HCT116 (cell line): ENCODE results near the gene ZMAT3.

ENCODE experiments used
- EZH2 ChIP-seq: fragments of 200-600 bp; sonication (generic); IDR thresholded peaks from 2 replicates; pipeline ENCODE4 v1.6.1; 2017; ENCODE audit warnings: antibody characterized with exemption, mixed run types
- FOSL1 ChIP-seq: IDR thresholded peaks from 2 replicates; pipeline ENCODE4 v1.6.1; 2012; ENCODE audit warnings: low read depth
- POLR2A ChIP-seq: IDR thresholded peaks from 2 replicates; pipeline ENCODE4 v1.7.0; 2011; ENCODE audit warnings: borderline replicate concordance; ENCODE audit not compliant: insufficient read depth, insufficient read length; ENCODE audit errors: extremely low read depth
- TF ChIP-seq, protein P1 (sequence below): IDR thresholded peaks from 2 replicates; pipeline ENCODE4 v1.6.1; 2011; ENCODE audit warnings: mild to moderate bottlenecking, low read length, moderate library complexity; ENCODE audit not compliant: insufficient replicate concordance; ENCODE audit errors: extremely low read depth
- TF ChIP-seq, protein P2 (sequence below), 3 experiments: fragments of 200-600 bp in 1 of 3; sonication (generic) in 1 of 3; IDR thresholded peaks in 2 of 3; conservative IDR thresholded peaks in 1 of 3; 2 replicates each; pipeline ENCODE4 v1.5.1; 2012 to 2017; ENCODE audit warnings: low read depth in 2 of 3, low read length in 2 of 3, antibody characterized with exemption in 1 of 3, borderline replicate concordance in 1 of 3, control low read depth in 1 of 3, mild to moderate bottlenecking in 1 of 3, mixed read lengths in 1 of 3, mixed run types in 1 of 3, moderate library complexity in 1 of 3; ENCODE audit not compliant: insufficient read depth in 1 of 3

DNA sequence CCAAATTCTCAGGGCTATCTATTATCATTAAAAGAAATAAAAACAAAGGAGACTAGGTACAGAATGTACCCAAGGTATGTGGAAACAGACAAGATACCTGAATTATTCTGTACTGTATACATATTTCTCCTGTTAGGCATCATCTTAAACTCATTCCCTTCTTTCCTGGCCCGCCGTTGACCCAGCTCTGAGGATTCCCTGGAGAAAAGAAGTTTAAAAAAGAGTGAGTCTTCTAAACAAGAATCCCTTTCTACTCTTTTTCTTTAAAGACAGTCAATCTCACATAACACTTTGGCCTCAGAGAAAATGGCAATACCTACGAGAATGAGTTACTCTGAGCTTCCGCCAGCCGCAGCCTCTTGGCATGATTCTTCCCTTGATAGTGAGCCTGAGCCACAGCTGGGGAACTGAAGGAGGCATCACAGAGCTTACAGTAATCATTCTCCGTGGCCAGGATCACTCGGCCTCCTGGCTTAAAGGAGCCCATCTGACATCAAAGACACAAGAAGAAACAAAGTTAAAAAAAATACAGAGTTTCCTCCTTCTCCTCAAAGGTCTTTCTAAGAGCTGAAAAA lies 44.2 kb downstream of the ZMAT3 start:
- TF ChIP-seq, protein P1, sequence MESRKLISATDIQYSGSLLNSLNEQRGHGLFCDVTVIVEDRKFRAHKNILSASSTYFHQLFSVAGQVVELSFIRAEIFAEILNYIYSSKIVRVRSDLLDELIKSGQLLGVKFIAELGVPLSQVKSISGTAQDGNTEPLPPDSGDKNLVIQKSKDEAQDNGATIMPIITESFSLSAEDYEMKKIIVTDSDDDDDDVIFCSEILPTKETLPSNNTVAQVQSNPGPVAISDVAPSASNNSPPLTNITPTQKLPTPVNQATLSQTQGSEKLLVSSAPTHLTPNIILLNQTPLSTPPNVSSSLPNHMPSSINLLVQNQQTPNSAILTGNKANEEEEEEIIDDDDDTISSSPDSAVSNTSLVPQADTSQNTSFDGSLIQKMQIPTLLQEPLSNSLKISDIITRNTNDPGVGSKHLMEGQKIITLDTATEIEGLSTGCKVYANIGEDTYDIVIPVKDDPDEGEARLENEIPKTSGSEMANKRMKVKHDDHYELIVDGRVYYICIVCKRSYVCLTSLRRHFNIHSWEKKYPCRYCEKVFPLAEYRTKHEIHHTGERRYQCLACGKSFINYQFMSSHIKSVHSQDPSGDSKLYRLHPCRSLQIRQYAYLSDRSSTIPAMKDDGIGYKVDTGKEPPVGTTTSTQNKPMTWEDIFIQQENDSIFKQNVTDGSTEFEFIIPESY, result no peak
- TF ChIP-seq, protein P2, sequence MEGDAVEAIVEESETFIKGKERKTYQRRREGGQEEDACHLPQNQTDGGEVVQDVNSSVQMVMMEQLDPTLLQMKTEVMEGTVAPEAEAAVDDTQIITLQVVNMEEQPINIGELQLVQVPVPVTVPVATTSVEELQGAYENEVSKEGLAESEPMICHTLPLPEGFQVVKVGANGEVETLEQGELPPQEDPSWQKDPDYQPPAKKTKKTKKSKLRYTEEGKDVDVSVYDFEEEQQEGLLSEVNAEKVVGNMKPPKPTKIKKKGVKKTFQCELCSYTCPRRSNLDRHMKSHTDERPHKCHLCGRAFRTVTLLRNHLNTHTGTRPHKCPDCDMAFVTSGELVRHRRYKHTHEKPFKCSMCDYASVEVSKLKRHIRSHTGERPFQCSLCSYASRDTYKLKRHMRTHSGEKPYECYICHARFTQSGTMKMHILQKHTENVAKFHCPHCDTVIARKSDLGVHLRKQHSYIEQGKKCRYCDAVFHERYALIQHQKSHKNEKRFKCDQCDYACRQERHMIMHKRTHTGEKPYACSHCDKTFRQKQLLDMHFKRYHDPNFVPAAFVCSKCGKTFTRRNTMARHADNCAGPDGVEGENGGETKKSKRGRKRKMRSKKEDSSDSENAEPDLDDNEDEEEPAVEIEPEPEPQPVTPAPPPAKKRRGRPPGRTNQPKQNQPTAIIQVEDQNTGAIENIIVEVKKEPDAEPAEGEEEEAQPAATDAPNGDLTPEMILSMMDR (IDR thresholded peaks at IDR 0.05 in 2 of 3, conservative IDR thresholded peaks at IDR 0.05 in 1 of 3; ENCODE audit: borderline replicate concordance in 1 of 3, insufficient read depth in 1 of 3, low read depth in 2 of 3, low read length in 2 of 3), result no peak
- TF ChIP-seq EZH2, result no peak
- TF ChIP-seq FOSL1, result no peak
- TF ChIP-seq POLR2A, result no peak
